H1 (cell line): Measurements from ENCODE around the gene SLC25A34. TPM values are rescaled to one million over a fixed set of nuclear protein-coding genes. Genes with fewer than 3 reads are reported as not detected.

Experiments
- CTCF ChIA-PET: fragments of 300-600 bp; sonication (Branson Sonifier 250); formaldehyde crosslinking; loops from one replicate; lab custom pipeline; 2021; ENCODE audit not compliant: partially characterized antibody; lab: Charles Lee
- POLR2A ChIA-PET: fragments of 300-600 bp; sonication (Branson Sonifier 250); formaldehyde crosslinking; loops from one replicate; lab custom pipeline; 2021; ENCODE audit warnings: inconsistent platforms; ENCODE audit not compliant: partially characterized antibody; lab: Charles Lee
- DNase-seq, 2 experiments: peaks; one replicate each; pipeline versions ENCODE4 v3.0.0 to v3.0.0-alpha.2; 2010 to 2022; ENCODE audit warnings: low spot score in 2 of 2, low read depth in 1 of 2, mixed read lengths in 1 of 2
- FAIRE-seq: peaks from 2 replicates; lab custom pipeline; 2011; peaks lifted over from hg19 to GRCh38; lab: Jason Lieb, UNC
- H2AFZ ChIP-seq: 2 replicates; pipeline ENCODE4 v1.8.1; 2012; ENCODE audit warnings: low read length, inconsistent platforms
- H2AK5ac ChIP-seq: 2 replicates; pipeline ENCODE4 v1.6.1; 2013; ENCODE audit warnings: low read depth, low read length
- H2BK120ac ChIP-seq: replicated peaks from 2 replicates; pipeline ENCODE3; 2013; ENCODE audit warnings: low read depth, low read length, inconsistent platforms
- H2BK12ac ChIP-seq: 2 replicates; pipeline ENCODE4 v1.6.1; 2013; ENCODE audit warnings: low read depth, low read length
- H2BK15ac ChIP-seq: 2 replicates; pipeline ENCODE4 v1.6.1; 2013; ENCODE audit warnings: low read length
- H2BK20ac ChIP-seq: 2 replicates; pipeline ENCODE4 v1.6.1; 2013; ENCODE audit warnings: low read length
- H2BK5ac ChIP-seq: 2 replicates; pipeline ENCODE4 v1.6.1; 2013; ENCODE audit warnings: low read depth, low read length
- H3K14ac ChIP-seq: 2 replicates; pipeline ENCODE4 v1.6.1; 2013; ENCODE audit warnings: inconsistent platforms; ENCODE audit not compliant: insufficient read length
- H3K18ac ChIP-seq: 2 replicates; pipeline ENCODE4 v1.6.1; 2013; ENCODE audit warnings: low read length; ENCODE audit errors: extremely low read depth
- H3K23ac ChIP-seq: 2 replicates; pipeline ENCODE4 v1.6.1; 2013; ENCODE audit warnings: inconsistent platforms; ENCODE audit not compliant: insufficient read length
- H3K23me2 ChIP-seq: 2 replicates; pipeline ENCODE4 v1.6.1; 2013; ENCODE audit warnings: low read depth, low read length
- H3K27ac ChIP-seq: 2 replicates; pipeline ENCODE4 v1.6.1; 2011; ENCODE audit warnings: low read depth, low read length, inconsistent platforms
- H3K27me3 ChIP-seq, 4 experiments: replicated peaks in 1 of 4; 1 replicate in 1 of 4; 2 replicates in 3 of 4; pipeline versions ENCODE4 v1.6.1 to v1.8.1; 2011 to 2013; ENCODE audit warnings: low read length in 3 of 4, mild to moderate bottlenecking in 3 of 4, inconsistent platforms in 2 of 4, mixed read lengths in 2 of 4, moderate library complexity in 1 of 4; ENCODE audit not compliant: control insufficient read depth in 3 of 4, insufficient read depth in 3 of 4; ENCODE audit errors: extremely low read depth in 1 of 4
- H3K36me3 ChIP-seq, 4 experiments: 2 replicates each; pipeline versions ENCODE4 v1.6.1 to v1.8.1; 2011 to 2013; ENCODE audit warnings: mild to moderate bottlenecking in 4 of 4, low read length in 3 of 4, moderate library complexity in 2 of 4, control low read depth in 1 of 4, inconsistent platforms in 1 of 4; ENCODE audit not compliant: insufficient read depth in 4 of 4, control insufficient read depth in 2 of 4
- H3K4ac ChIP-seq: replicated peaks from 2 replicates; pipeline ENCODE3; 2013; ENCODE audit warnings: low read length, low read depth, mixed read lengths, inconsistent platforms; ENCODE audit not compliant: insufficient read length
- H3K4me1 ChIP-seq, 4 experiments: replicated peaks in 1 of 4; 1 replicate in 1 of 4; 2 replicates in 3 of 4; pipeline versions ENCODE4 v1.6.1 to v1.8.1; 2011 to 2013; ENCODE audit warnings: low read length in 3 of 4, inconsistent platforms in 2 of 4, mixed read lengths in 1 of 4; ENCODE audit not compliant: insufficient read depth in 4 of 4, control insufficient read depth in 3 of 4
- H3K4me2 ChIP-seq, 2 experiments: 2 replicates each; pipeline versions ENCODE4 v1.6.1 to v1.8.1; 2011 to 2013; ENCODE audit warnings: low read depth in 2 of 2, low read length in 2 of 2, control low read depth in 1 of 2, inconsistent platforms in 1 of 2, mild to moderate bottlenecking in 1 of 2; ENCODE audit not compliant: insufficient read depth in 1 of 2
- H3K4me3 ChIP-seq, 4 experiments: fragments of 200-600, 300-600 bp in 1 of 4; sonication (generic), shearing (Covaris generic), sonication (Bioruptor Twin) in 1 of 4; 2 replicates each; pipeline versions ENCODE4 v1.5.1 to v1.8.1; 2011 to 2016; ENCODE audit warnings: low read length in 4 of 4, low read depth in 3 of 4, control low read depth in 2 of 4, inconsistent platforms in 2 of 4, mild to moderate bottlenecking in 2 of 4, mixed read lengths in 1 of 4, moderate library complexity in 1 of 4; ENCODE audit not compliant: insufficient read depth in 2 of 4; ENCODE audit errors: extremely low read depth in 1 of 4
- H3K56ac ChIP-seq: replicated peaks from 2 replicates; pipeline ENCODE3; 2013; ENCODE audit warnings: low read depth, mild to moderate bottlenecking, mixed read lengths, low read length, inconsistent platforms; ENCODE audit not compliant: insufficient read length
- H3K79me1 ChIP-seq: 2 replicates; pipeline ENCODE4 v1.6.1; 2013; ENCODE audit warnings: low read depth, low read length, control low read depth
- H3K79me2 ChIP-seq, 2 experiments: 2 replicates each; pipeline versions ENCODE4 v1.6.1 to v1.8.1; 2012 to 2013; ENCODE audit warnings: low read length in 2 of 2, mild to moderate bottlenecking in 2 of 2, inconsistent platforms in 1 of 2; ENCODE audit not compliant: insufficient read depth in 2 of 2, control insufficient read depth in 1 of 2
- H3K9ac ChIP-seq, 4 experiments: replicated peaks in 1 of 4; 1 replicate in 1 of 4; 2 replicates in 3 of 4; pipeline versions ENCODE4 v1.6.1 to v1.8.1; 2011 to 2013; ENCODE audit warnings: low read depth in 3 of 4, low read length in 3 of 4, control low read depth in 2 of 4, mild to moderate bottlenecking in 2 of 4, moderate library complexity in 2 of 4, inconsistent platforms in 1 of 4; ENCODE audit errors: extremely low read depth in 1 of 4
- H3K9me3 ChIP-seq, 2 experiments: 2 replicates each; pipeline versions ENCODE4 v1.6.1 to v1.8.1; 2012 to 2013; ENCODE audit warnings: mild to moderate bottlenecking in 2 of 2, moderate library complexity in 2 of 2, control low read depth in 1 of 2, inconsistent platforms in 1 of 2, low read depth in 1 of 2, low read length in 1 of 2, mixed read lengths in 1 of 2; ENCODE audit not compliant: insufficient read depth in 2 of 2
- H4K20me1 ChIP-seq, 2 experiments: replicated peaks in 1 of 2; 2 replicates each; pipeline versions ENCODE3 to v1.8.1; 2011 to 2013; ENCODE audit warnings: inconsistent platforms in 2 of 2, low read length in 2 of 2, mild to moderate bottlenecking in 1 of 2; ENCODE audit not compliant: insufficient read depth in 2 of 2, control insufficient read depth in 1 of 2
- H4K5ac ChIP-seq: 2 replicates; pipeline ENCODE4 v1.6.1; 2013; ENCODE audit warnings: low read length, low read depth, mixed read lengths, inconsistent platforms; ENCODE audit not compliant: insufficient read length
- H4K8ac ChIP-seq: 2 replicates; pipeline ENCODE4 v1.8.0; 2013; ENCODE audit warnings: mild to moderate bottlenecking, moderate library complexity, low read length, inconsistent platforms; ENCODE audit not compliant: insufficient read depth; ENCODE audit errors: extremely low read depth
- H4K91ac ChIP-seq: replicated peaks from 2 replicates; pipeline ENCODE3; 2013; ENCODE audit warnings: low read length, mixed read lengths, inconsistent platforms; ENCODE audit not compliant: insufficient read length
- GABPA ChIP-seq: IDR thresholded peaks from 2 replicates; pipeline ENCODE4 v1.6.1; 2011; ENCODE audit warnings: mild to moderate bottlenecking, low read length, moderate library complexity, borderline replicate concordance; ENCODE audit not compliant: insufficient read depth
- GTF2F1 ChIP-seq: IDR thresholded peaks from 2 replicates; pipeline ENCODE4 v1.6.1; 2012; ENCODE audit warnings: low read depth, low read length, improper control_type of control experiment, borderline replicate concordance
- HDAC6 ChIP-seq: IDR thresholded peaks from one replicate; pipeline ENCODE4 v1.7.1; 2012; ENCODE audit warnings: low read depth, mild to moderate bottlenecking, inconsistent platforms, low read length, moderate library complexity
- PHF8 ChIP-seq: fragments of 200-600 bp; sonication (generic); conservative IDR thresholded peaks from 2 replicates; pipeline ENCODE4 v1.7.1; 2012; ENCODE audit warnings: low read depth, mild to moderate bottlenecking, inconsistent platforms, low read length, moderate library complexity
- WGBS, 2 experiments: shearing (Covaris generic) in 1 of 2; methylation state at CpG; one replicate each; pipeline versions ENCODE4 v1.1.6 to v1.1.7; 2013 to 2015; ENCODE audit warnings: low lambda C conversion rate in 2 of 2, mixed read lengths in 2 of 2, inconsistent platforms in 1 of 2, low coverage in 1 of 2, missing lambda C conversion rate in 1 of 2; ENCODE audit not compliant: insufficient replicate concordance in 2 of 2, insufficient coverage in 1 of 2, insufficient read length in 1 of 2; ENCODE audit errors: extremely low coverage in 1 of 2, missing lambda C conversion rate in 1 of 2; 5-methylcytosine and 5-hydroxymethylcytosine counted together
- polyA plus RNA-seq, 7 experiments: library from polyadenylated mRNA; depleted of rRNA in 3 of 7; stranded (reverse) in 5 of 7; unstranded in 2 of 7; fragments of >200 nt in 5 of 7; fragments of 200-250 nt in 2 of 7; gene quantifications; 1 replicate in 5 of 7; 2 replicates in 1 of 7; 4 replicates in 1 of 7; pipeline versions ENCODE4 v1.2.1 to v1.2.3, GENCODE V29; 2011 to 2013; ENCODE audit warnings: missing spikeins in 2 of 7, mixed read lengths in 2 of 7
- total RNA-seq: library from RNA; stranded (reverse); fragmentation: NEBNext Ultra II Directional; extraction: Animal tissue kit (Norgen Biotek cat#: 25700); gene quantifications from 2 replicates; pipeline ENCODE4 v1.2.1, GENCODE V29; 2021

Gene SLC25A34
- total and polyA plus RNA-seq, 2 of the 8 experiments (the other 6 are each of a cell fraction or from before 2014, with no cell fraction given): 0.48 to 0.62 TPM

DNA sequence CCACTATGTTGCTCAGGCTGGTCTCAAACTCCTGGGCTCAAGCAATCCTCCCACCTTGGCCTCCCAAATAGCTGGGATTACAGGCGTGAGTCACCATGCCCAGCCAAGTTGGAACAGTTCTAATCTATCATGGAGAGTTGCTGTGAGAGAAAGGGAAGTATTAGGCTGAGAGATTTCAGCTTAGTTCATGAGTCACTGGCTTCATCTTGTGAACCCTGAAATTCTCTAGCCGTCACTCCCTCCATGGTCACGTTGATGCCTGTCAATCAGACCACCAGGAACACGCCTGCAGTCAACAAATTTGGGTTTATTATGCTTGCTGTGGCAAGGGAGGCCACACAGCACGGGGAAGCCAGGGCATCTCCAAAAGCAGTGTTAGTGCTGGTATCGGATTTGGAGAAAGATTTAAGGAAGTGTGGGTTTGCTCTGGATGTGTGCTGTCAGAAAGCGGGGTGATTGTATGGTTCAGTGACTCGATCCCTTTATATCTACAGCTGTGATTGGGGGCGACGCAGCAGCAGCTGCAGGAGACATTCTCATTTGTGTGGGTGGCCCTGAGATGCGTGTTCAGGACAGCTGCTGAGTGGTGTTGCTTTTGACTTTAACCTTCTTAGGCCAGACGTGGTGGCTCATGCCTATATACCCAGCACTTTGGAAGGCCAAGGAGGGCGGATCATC lies 52.7 kb downstream of the SLC25A34 start:
- no peak overlapping the region for H4K8ac ChIP-seq
- H3K14ac ChIP-seq: no peak overlapping the region
- H2BK120ac ChIP-seq: no peak overlapping the region
- 91% methylated on average over 13 of the region's 13 CpGs; no CpG with 5 or more reads in 1 of the 2 experiments for WGBS, 2 experiments
- no peaks in the 10 kb centered on the region for H3K79me1 ChIP-seq
- no peak overlapping the region for H2BK15ac ChIP-seq
- no peak overlapping the region for H2AK5ac ChIP-seq
- no peak overlapping the region for H3K18ac ChIP-seq
- no peak for FAIRE-seq
- H3K36me3 ChIP-seq: peaks cover 6 to 8% (median 7%) of the 10 kb centered on the region in 4 experiments; a peak in 6 of 8 replicates
- H2BK5ac ChIP-seq: no peak overlapping the region; the same call in 1 of the 2 replicates
- H3K27me3 ChIP-seq: no peaks in the 10 kb centered on the region; a peak in 1 of 7 replicates
- no peak overlapping the region for H3K4me3 ChIP-seq
- no peak overlapping the region for H2BK20ac ChIP-seq
- no peak overlapping the region for H3K27ac ChIP-seq
- 0 out of 2 replicates have a peak overlapping the region, but pooled peaks have one; percentile 68 for H2BK12ac ChIP-seq
- H3K4ac ChIP-seq: no peak overlapping the region
- no peaks in the 10 kb centered on the region for H3K9me3 ChIP-seq
- no peak overlapping the region for H4K5ac ChIP-seq
- no peak overlapping the region for H4K91ac ChIP-seq
- H3K23me2 ChIP-seq: no peaks in the 10 kb centered on the region
- no peak overlapping the region for H3K23ac ChIP-seq
- ChIA-PET POLR2A (interaction anchor here (0.7 to 3.5 kb wide), 3 partner anchors 11 to 31 kb away, joined by 3 to 10 read pairs (median 3); no protein-coding TSS in a partner anchor), CTCF (interaction anchor here (0.6 to 1.5 kb wide), 10 partner anchors 13 to 268 kb away, joined by 3 to 4 read pairs (median 3); no protein-coding TSS in a partner anchor)
- no peak overlapping the region for H3K4me2 ChIP-seq
- H2AFZ ChIP-seq: no peak overlapping the region
- no peak overlapping the region for H3K56ac ChIP-seq
- H4K20me1 ChIP-seq: peaks cover 0 to 2% of the 10 kb centered on the region in 2 experiments
- TF ChIP-seq GABPA (no peak), PHF8 (no peak), HDAC6 (no peak), GTF2F1 (no peak)
- H3K79me2 ChIP-seq: no peaks in the 10 kb centered on the region
- no peaks in the 10 kb centered on the region for H3K4me1 ChIP-seq
- H3K9ac ChIP-seq: no peak overlapping the region
- DNase-seq: no peak
